Colonic mucosa (tissue), 4 donors: ENCODE measurements around the gene PGPEP1. TPM values are rescaled to one million over a fixed set of nuclear protein-coding genes. Genes with fewer than 3 reads are reported as not detected.

Experiments used
- DNase-seq: peaks from one replicate; pipeline ENCODE4 v3.0.0-alpha.2; 2020
- H3K27ac ChIP-seq: fragments of 200-600 bp; one replicate; pipeline ENCODE4 v1.8.0; 2021
- H3K27me3 ChIP-seq: fragments of 200-600 bp; one replicate; pipeline ENCODE4 v1.8.0; 2021
- H3K36me3 ChIP-seq: fragments of 200-600 bp; one replicate; pipeline ENCODE4 v1.8.0; 2021
- H3K4me1 ChIP-seq: fragments of 200-600 bp; one replicate; pipeline ENCODE4 v1.8.0; 2021; ENCODE audit warnings: mild to moderate bottlenecking
- H3K4me3 ChIP-seq: fragments of 200-600 bp; one replicate; pipeline ENCODE4 v1.8.0; 2021
- H3K9ac ChIP-seq, 2 donors: one replicate each; pipeline ENCODE4 v1.7.0; 2013; ENCODE audit warnings: control low read depth in 2 of 2, low read depth in 2 of 2, low read length in 2 of 2
- H3K9me3 ChIP-seq: fragments of 200-600 bp; one replicate; pipeline ENCODE4 v1.8.0; 2021
- CTCF ChIP-seq: fragments of 200-600 bp; IDR thresholded peaks from one replicate; pipeline ENCODE4 v1.8.0; 2022; ENCODE audit warnings: antibody characterized with exemption, mild to moderate bottlenecking
- intact Hi-C: fragments of 100-400 bp; cut with DNase I; formaldehyde crosslinking; loops from one replicate; pipeline ENCODE4 v1.14.1; 2022
- total RNA-seq, 2 donors: library from RNA; stranded (reverse); fragmentation: NEBNext Ultra II Directional in 1 of 2; extraction: Animal tissue kit (Norgen Biotek cat#: 25700) in 1 of 2; gene quantifications; one replicate each; pipeline ENCODE4 v1.2.1, GENCODE V29; 2021
- donor health status: healthy.
- donor health status: DM: no; HTN: no; CAD: no.
- donor health status: DM: no; HTN: no; CAD: no.

PGPEP1 gene
- total RNA-seq, 2 donors from 2014 or later = 62.6 to 99.0 TPM

DNA sequence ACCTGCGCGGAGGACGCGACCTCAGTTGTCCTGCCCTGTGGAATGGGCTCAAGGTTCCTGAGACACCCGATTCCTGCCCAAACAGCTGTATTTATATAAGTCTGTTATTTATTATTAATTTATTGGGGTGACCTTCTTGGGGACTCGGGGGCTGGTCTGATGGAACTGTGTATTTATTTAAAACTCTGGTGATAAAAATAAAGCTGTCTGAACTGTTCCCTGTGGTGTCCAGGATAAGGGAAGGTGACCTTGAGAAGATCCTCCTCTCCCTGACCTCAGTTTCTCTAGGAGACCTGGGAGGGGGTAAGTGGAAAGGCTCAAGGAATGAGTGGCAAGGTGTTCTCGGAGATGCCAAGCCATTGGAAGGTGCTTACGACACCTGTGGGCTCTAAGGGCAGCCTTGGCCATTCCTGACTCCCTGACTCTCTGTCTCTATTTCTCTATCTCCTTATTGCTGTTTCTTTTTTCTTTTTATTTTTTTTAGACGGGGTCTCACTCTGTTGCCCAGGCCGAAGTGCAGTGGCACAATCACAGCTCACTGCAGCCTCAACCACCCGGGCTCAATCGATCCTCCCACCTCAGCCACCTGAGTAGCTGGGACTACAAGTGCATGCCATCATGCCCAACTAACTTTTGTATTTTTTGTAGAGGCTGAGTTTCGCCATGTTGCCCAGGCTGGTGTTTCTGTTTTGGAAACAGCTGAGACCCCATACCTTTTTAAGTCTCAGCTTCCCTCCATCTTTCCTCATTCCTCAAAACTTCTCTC is 48.7 kb downstream of the PGPEP1 start:
- no peak for DNase-seq
- Histone ChIP-seq H3K4me1 (no peaks in the 10 kb centered on the region), H3K27me3 (no peaks in the 10 kb centered on the region), H3K4me3 (peak overlapping the region; percentile 43), H3K27ac (peak overlapping the region; percentile 72), H3K9me3 (no peaks in the 10 kb centered on the region), H3K9ac (peak overlapping the region; percentile 37 to 99), H3K36me3 (no peaks in the 10 kb centered on the region)
- TF ChIP-seq CTCF = no peak
- intact Hi-C loops = loop anchor here (2.0 kb wide), 1 partner anchor 24 kb away; no protein-coding TSS in a partner anchor

- no peak for DNase-seq
- no peak overlapping the region for H3K9ac ChIP-seq
- H3K27me3 ChIP-seq = no peaks in the 10 kb centered on the region
- intact Hi-C loops = loop anchor here (2.0 kb wide), 1 partner anchor 23 kb away; no protein-coding TSS in a partner anchor
- H3K4me1 ChIP-seq = no peaks in the 10 kb centered on the region
- H3K4me3 ChIP-seq = no peak overlapping the region
- no peak overlapping the region for H3K27ac ChIP-seq
- TF ChIP-seq CTCF = no peak
- H3K9me3 ChIP-seq = no peaks in the 10 kb centered on the region
- no peaks in the 10 kb centered on the region for H3K36me3 ChIP-seq
Observed at GRCh38 chr19:18389726-18390064, 49.3 kb downstream of the PGPEP1 start.

GRCh38 chr19:18390065-18390907 is 49.9 kb downstream of the PGPEP1 start:
- Histone ChIP-seq H3K4me3 (no peak overlapping the region), H3K27me3 (no peaks in the 10 kb centered on the region), H3K9ac (no peak overlapping the region), H3K4me1 (no peaks in the 10 kb centered on the region), H3K27ac (no peak overlapping the region), H3K36me3 (no peaks in the 10 kb centered on the region), H3K9me3 (no peaks in the 10 kb centered on the region)
- no peak for TF ChIP-seq CTCF
- intact Hi-C loops = no loop called here
- no peak for DNase-seq

DNA sequence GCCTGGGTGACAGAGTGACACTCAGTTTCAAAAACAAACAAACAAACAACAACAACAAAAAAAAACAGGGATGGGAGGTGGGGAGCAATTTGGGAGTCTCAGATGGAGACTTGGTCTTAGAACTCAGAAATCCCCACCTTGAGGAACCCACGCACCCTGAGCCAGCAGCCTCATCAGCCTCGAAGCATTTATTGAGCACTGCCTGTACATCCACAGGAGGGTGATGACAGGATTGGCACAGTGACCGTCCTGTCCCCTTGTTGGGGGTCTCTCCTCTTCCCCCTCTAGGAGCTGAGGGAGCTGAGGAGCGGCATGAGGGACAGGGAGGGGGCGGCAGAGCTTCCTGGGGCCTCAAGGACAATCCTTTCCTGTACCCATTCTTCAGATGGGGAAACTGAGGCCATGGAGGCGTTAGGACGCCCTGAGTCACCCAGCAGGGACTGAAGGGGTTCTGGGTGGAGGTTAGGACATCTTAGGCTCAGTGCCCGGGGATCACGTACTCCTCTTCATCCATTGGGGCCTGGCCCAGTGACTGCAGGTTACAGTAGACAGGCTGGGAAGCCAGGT is 51.2 kb downstream of the PGPEP1 start:
- Histone ChIP-seq H3K9me3 (no peaks in the 10 kb centered on the region), H3K27ac (no peak overlapping the region), H3K27me3 (no peaks in the 10 kb centered on the region), H3K9ac (no peak overlapping the region), H3K4me3 (no peak overlapping the region), H3K4me1 (no peaks in the 10 kb centered on the region), H3K36me3 (no peaks in the 10 kb centered on the region)
- intact Hi-C loops = no loop called here
- DNase-seq = no peak
- TF ChIP-seq CTCF = no peak

- Histone ChIP-seq H3K4me1 (peaks cover 4% of the 10 kb centered on the region), H3K9ac (no peak overlapping the region), H3K27ac (no peak overlapping the region), H3K9me3 (no peaks in the 10 kb centered on the region), H3K27me3 (peaks cover 7% of the 10 kb centered on the region), H3K4me3 (no peak overlapping the region), H3K36me3 (no peaks in the 10 kb centered on the region)
- peak; percentile 72 for DNase-seq
- no peak for TF ChIP-seq CTCF
- intact Hi-C loops = no loop called here
Observed at GRCh38 chr19:18392417-18392816, 52.0 kb downstream of the PGPEP1 start.
